GM19324 (cell line): ENCODE measurements around the gene TEX13B.

Source experiments
- ATAC-seq: cut with Tn5 transposase; IDR thresholded peaks from one replicate; pipeline ENCODE4 v1.9.1; 2021; ENCODE audit warnings: mild to moderate bottlenecking, moderate library complexity; ENCODE audit not compliant: unreplicated experiment, low FRiP score

TEX13B gene

DNA sequence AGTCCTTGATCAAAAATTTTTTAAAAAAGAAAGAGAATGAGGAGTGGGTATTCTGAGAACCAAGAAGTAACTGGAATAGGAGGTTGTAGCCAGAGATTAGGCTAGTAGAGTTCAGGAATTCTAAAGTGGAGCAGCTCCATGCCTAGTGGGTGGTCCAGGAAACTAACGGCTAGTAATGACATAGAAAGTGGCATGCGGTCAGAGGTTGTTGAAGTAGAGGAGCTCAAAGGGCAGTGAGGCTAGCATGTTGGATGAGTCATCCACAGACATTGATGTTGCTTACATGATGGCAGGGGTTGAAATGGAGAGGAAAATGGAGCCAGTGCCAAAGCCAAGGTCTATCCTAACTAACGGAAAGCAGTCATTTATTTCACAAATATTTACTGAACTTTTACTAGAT is 42.1 kb downstream of the TEX13B start:
- no peak for ATAC-seq

DNA sequence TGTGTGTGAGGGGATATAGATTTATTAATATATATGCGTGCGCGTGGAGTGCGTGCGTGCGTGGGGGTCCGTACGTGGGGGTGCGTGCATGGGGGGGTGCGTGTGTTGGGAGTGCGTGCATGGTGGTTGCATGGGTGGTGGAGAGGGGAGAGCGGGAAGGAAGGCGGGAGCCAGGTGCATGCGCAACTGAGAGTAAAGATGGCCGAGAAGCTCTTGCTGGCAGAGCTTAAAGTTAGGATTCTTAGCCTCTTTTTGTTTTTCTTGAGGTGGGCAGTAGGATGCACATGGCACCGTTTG is 45.8 kb downstream of the TEX13B start:
- ATAC-seq: no peak

- no peak for ATAC-seq
Observed at GRCh38 chrX:107935664-107936433, 46.3 kb downstream of the TEX13B start.

DNA sequence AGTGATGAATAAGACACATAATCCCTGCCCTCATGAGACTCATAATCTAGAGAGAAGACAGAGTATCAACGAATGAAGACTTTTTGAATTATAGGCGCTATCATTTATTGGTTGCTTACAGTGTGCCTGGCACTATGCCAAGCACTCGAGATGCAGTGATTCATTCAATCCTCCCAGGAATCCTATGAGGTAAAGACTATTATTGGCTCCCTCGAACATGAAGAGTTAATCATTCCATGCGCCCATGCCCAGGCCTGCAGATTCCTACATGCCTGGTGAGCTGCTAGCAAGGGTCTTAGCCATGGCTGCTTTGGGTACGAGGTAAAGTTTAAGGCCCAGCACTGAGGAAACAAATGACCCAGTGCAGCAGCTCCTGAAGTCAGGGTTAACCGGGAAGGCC is 47.0 kb downstream of the TEX13B start:
- ATAC-seq: no peak

GRCh38 chrX:107934262-107934661 is 47.9 kb downstream of the TEX13B start:
- ATAC-seq: no peak
